GM18909 (cell line): ENCODE results near the gene ERVV-1.
"Not testable (repeated sequence)": the region's sequence is repeated elsewhere in the genome, so short reads cannot be mapped to it uniquely, and the experiment has no call there.

Source experiments
- ATAC-seq: cut with Tn5 transposase; IDR thresholded peaks from one replicate; pipeline ENCODE4 v1.9.1; 2021; ENCODE audit warnings: mild to moderate bottlenecking; ENCODE audit not compliant: unreplicated experiment, poor library complexity

Gene ERVV-1

GRCh38 chr19:53015159-53015558, 1.4 kb downstream of the ERVV-1 start:
- no peak for ATAC-seq

GRCh38 chr19:53015730-53016129, 2.0 kb downstream of the ERVV-1 start:
- no peak for ATAC-seq

GRCh38 chr19:53019684-53020083, 6.0 kb downstream of the ERVV-1 start:
- ATAC-seq: no peak

GRCh38 chr19:53028306-53028705, 14.6 kb downstream of the ERVV-1 start:
- not testable (repeated sequence) for ATAC-seq

GRCh38 chr19:53034054-53034453, 20.3 kb downstream of the ERVV-1 start:
- ATAC-seq: no peak

GRCh38 chr19:53034948-53035675, 21.4 kb downstream of the ERVV-1 start:
- no peak for ATAC-seq

GRCh38 chr19:53037101-53038097, 23.7 kb downstream of the ERVV-1 start:
- no peak for ATAC-seq

- no peak for ATAC-seq
Observed at GRCh38 chr19:53041366-53041765, 27.6 kb downstream of the ERVV-1 start.

- ATAC-seq: no peak
Observed at GRCh38 chr19:53045536-53045935, 31.8 kb downstream of the ERVV-1 start.

- ATAC-seq: no peak
Observed at GRCh38 chr19:53047379-53047778, 33.7 kb downstream of the ERVV-1 start.

- no peak for ATAC-seq
Observed at GRCh38 chr19:53055117-53055516, 41.4 kb downstream of the ERVV-1 start.

- ATAC-seq: no peak
Observed at GRCh38 chr19:53057904-53058580, 44.3 kb downstream of the ERVV-1 start.
